ENCODE results near the gene SYNPO2L.

Gene SYNPO2L

GRCh38 chr10:73601486-73601921, 54.3 kb downstream of the SYNPO2L start:
- no peak for DNase-seq

- no peak for DNase-seq
Measured at GRCh38 chr10:73597346-73597745, 58.5 kb downstream of the SYNPO2L start.

All from COR-L47 (cell line).